GM12878 (cell line): ENCODE measurements around the gene FAM184B. TPM values are rescaled to one million over a fixed set of nuclear protein-coding genes. Genes with fewer than 3 reads are reported as not detected.

Experiments
- ATF7 ChIP-seq: fragments of 450-650 bp; IDR thresholded peaks from 2 replicates; pipeline ENCODE4 v1.6.1; 2016; ENCODE audit warnings: low read depth, mild to moderate bottlenecking
- BACH1 ChIP-seq: fragments of 450-650 bp; IDR thresholded peaks from 2 replicates; pipeline ENCODE4 v1.6.1; 2017; ENCODE audit warnings: mild to moderate bottlenecking, borderline replicate concordance
- CHD2 ChIP-seq: IDR thresholded peaks from 2 replicates; pipeline ENCODE4 v1.6.1; 2011; ENCODE audit warnings: low read depth, low read length, improper control_type of control experiment, borderline replicate concordance
- ETV6 ChIP-seq, 2 experiments: fragments of 450-650 bp in 1 of 2; IDR thresholded peaks in 1 of 2; conservative IDR thresholded peaks in 1 of 2; 2 replicates each; pipeline ENCODE4 v1.6.1; 2014; ENCODE audit warnings: antibody characterized with exemption in 1 of 2, borderline replicate concordance in 1 of 2, low read depth in 1 of 2, mild to moderate bottlenecking in 1 of 2, moderate library complexity in 1 of 2
- IRF4 ChIP-seq: IDR thresholded peaks from 2 replicates; pipeline ENCODE4 v1.6.1; 2011; ENCODE audit warnings: low read depth, low read length
- MTA3 ChIP-seq: IDR thresholded peaks from 2 replicates; pipeline ENCODE4 v1.6.1; 2012; ENCODE audit warnings: low read length, inconsistent platforms, borderline replicate concordance
- NRF1 ChIP-seq: conservative IDR thresholded peaks from 2 replicates; pipeline ENCODE4 v1.6.1; 2011; ENCODE audit warnings: mild to moderate bottlenecking, low read depth, low read length, improper control_type of control experiment
- PML ChIP-seq: IDR thresholded peaks from 2 replicates; pipeline ENCODE4 v1.6.1; 2012; ENCODE audit warnings: low read length, inconsistent platforms
- RFX5 ChIP-seq: IDR thresholded peaks from 2 replicates; pipeline ENCODE4 v1.6.1; 2011; ENCODE audit warnings: low read depth, low read length, improper control_type of control experiment
- SMAD1 ChIP-seq: fragments of 450-650 bp; IDR thresholded peaks from 2 replicates; pipeline ENCODE4 v1.6.1; 2018; ENCODE audit warnings: mild to moderate bottlenecking, low read depth; ENCODE audit not compliant: partially characterized antibody
- TARDBP ChIP-seq: IDR thresholded peaks from 2 replicates; pipeline ENCODE4 v1.6.1; 2016; ENCODE audit warnings: borderline replicate concordance
- TCF12 ChIP-seq: IDR thresholded peaks from 2 replicates; pipeline ENCODE4 v1.6.1; 2011; ENCODE audit warnings: low read depth, mild to moderate bottlenecking, low read length
- ZNF384 ChIP-seq: IDR thresholded peaks from 2 replicates; pipeline ENCODE4 v1.6.1; 2012; ENCODE audit warnings: low read depth, mild to moderate bottlenecking, low read length, improper control_type of control experiment, borderline replicate concordance
- polyA plus RNA-seq, 11 experiments: library from polyadenylated mRNA; depleted of rRNA in 4 of 11; unstranded in 6 of 11; stranded (reverse) in 5 of 11; fragments of >200 nt; fragmentation: Nextera tagmentation in 4 of 11; fragmentation: Illumina TruSeq in 1 of 11; extraction: Ambion mirVana in 4 of 11; extraction: Trizol in 1 of 11; gene quantifications; 1 replicate in 1 of 11; 2 replicates in 10 of 11; pipeline versions ENCODE4 v1.2.1 to v1.2.3, GENCODE V29; 2011 to 2016; ENCODE audit warnings: inconsistent platforms in 2 of 11, missing spikeins in 2 of 11, low read depth in 1 of 11
- total RNA-seq, 4 experiments: library from RNA; depleted of rRNA in 3 of 4; stranded (reverse); fragments of >200 nt in 3 of 4; fragmentation: Illumina TruSeq in 1 of 4; extraction: Trizol in 1 of 4; gene quantifications; 2 replicates each; pipeline versions ENCODE4 v1.2.1 to v1.2.3, GENCODE V29; 2013 to 2021
- TF ChIP-seq, protein P1 (sequence below): IDR thresholded peaks from 2 replicates; pipeline ENCODE4 v1.6.1; 2012; ENCODE audit warnings: low read depth, low read length, improper control_type of control experiment
- TF ChIP-seq, protein P2 (sequence below): fragments of 450-650 bp; IDR thresholded peaks from 2 replicates; pipeline ENCODE4 v1.6.1; 2017; ENCODE audit warnings: mild to moderate bottlenecking
- TF ChIP-seq, protein P3 (sequence below): fragments of 450-650 bp; IDR thresholded peaks from 2 replicates; pipeline ENCODE4 v1.6.1; 2017; ENCODE audit warnings: borderline replicate concordance
- TF ChIP-seq, protein P4 (sequence below): fragments of 450-650 bp; formaldehyde crosslinking; IDR thresholded peaks from 2 replicates; pipeline ENCODE4 v1.4.0; 2020; ENCODE audit warnings: mild to moderate bottlenecking, moderate library complexity
- TF ChIP-seq, protein P5 (sequence below): fragments of 450-650 bp; IDR thresholded peaks from 2 replicates; pipeline ENCODE4 v1.6.1; 2018; ENCODE audit warnings: mild to moderate bottlenecking, low read depth, moderate library complexity; ENCODE audit not compliant: partially characterized antibody

Gene FAM184B
- total and polyA plus RNA-seq, 10 of the 15 experiments (the other 5 are each of a cell fraction or from before 2014, with no cell fraction given), result under 0.01 TPM; not detected in 9

DNA sequence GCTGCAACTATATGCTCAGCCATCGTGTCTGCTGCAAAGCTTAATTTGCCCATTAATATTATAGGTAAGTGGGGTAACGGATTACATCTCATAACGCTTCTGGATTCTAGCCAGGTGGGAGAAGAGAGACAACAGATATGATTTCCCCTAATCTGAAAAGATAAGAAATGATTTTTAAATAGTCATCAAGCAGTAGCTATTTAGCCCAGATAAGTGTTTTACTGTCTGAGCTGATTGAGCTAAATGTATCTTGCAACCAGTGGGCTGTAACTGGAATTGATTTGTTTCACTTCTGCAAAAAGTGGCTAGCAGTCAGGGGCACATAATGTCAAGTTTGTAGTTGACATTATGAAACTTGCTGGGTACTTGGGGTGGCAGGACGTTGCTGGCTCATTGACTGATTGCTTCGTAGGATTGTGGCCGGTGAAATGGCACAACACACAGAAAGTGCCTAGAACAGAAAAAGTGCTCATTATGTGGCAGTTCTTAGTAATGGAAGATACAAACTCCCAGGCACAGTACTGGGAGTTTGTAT, 185.9 kb downstream of the FAM184B start (continued):
- TF ChIP-seq TARDBP (no peak), SMAD1 (no peak), NRF1 (no peak), TCF12 (0 out of 2 replicates have a peak, but pooled peaks have one; percentile 20), ETV6 (conservative IDR thresholded peaks at IDR 0.05 in 1 of 2, IDR thresholded peaks at IDR 0.05 in 1 of 2; ENCODE audit: borderline replicate concordance in 1 of 2, low read depth in 1 of 2) (no peak), IRF4 (peak; percentile 84), CHD2 (no peak), RFX5 (no peak), ZNF384 (no peak), BACH1 (peak; percentile 63; the same call in 1 of the 2 replicates), PML (no peak), MTA3 (peak; percentile 52; the same call in 1 of the 2 replicates), ATF7 (peak; percentile 46; the same call in 1 of the 2 replicates)
- TF ChIP-seq, protein P1, sequence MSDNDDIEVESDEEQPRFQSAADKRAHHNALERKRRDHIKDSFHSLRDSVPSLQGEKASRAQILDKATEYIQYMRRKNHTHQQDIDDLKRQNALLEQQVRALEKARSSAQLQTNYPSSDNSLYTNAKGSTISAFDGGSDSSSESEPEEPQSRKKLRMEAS, result no peak
- TF ChIP-seq, protein P2, sequence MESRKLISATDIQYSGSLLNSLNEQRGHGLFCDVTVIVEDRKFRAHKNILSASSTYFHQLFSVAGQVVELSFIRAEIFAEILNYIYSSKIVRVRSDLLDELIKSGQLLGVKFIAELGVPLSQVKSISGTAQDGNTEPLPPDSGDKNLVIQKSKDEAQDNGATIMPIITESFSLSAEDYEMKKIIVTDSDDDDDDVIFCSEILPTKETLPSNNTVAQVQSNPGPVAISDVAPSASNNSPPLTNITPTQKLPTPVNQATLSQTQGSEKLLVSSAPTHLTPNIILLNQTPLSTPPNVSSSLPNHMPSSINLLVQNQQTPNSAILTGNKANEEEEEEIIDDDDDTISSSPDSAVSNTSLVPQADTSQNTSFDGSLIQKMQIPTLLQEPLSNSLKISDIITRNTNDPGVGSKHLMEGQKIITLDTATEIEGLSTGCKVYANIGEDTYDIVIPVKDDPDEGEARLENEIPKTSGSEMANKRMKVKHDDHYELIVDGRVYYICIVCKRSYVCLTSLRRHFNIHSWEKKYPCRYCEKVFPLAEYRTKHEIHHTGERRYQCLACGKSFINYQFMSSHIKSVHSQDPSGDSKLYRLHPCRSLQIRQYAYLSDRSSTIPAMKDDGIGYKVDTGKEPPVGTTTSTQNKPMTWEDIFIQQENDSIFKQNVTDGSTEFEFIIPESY, result no peak
- TF ChIP-seq, protein P3, sequence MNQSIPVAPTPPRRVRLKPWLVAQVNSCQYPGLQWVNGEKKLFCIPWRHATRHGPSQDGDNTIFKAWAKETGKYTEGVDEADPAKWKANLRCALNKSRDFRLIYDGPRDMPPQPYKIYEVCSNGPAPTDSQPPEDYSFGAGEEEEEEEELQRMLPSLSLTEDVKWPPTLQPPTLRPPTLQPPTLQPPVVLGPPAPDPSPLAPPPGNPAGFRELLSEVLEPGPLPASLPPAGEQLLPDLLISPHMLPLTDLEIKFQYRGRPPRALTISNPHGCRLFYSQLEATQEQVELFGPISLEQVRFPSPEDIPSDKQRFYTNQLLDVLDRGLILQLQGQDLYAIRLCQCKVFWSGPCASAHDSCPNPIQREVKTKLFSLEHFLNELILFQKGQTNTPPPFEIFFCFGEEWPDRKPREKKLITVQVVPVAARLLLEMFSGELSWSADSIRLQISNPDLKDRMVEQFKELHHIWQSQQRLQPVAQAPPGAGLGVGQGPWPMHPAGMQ, result no peak
- TF ChIP-seq, protein P4, sequence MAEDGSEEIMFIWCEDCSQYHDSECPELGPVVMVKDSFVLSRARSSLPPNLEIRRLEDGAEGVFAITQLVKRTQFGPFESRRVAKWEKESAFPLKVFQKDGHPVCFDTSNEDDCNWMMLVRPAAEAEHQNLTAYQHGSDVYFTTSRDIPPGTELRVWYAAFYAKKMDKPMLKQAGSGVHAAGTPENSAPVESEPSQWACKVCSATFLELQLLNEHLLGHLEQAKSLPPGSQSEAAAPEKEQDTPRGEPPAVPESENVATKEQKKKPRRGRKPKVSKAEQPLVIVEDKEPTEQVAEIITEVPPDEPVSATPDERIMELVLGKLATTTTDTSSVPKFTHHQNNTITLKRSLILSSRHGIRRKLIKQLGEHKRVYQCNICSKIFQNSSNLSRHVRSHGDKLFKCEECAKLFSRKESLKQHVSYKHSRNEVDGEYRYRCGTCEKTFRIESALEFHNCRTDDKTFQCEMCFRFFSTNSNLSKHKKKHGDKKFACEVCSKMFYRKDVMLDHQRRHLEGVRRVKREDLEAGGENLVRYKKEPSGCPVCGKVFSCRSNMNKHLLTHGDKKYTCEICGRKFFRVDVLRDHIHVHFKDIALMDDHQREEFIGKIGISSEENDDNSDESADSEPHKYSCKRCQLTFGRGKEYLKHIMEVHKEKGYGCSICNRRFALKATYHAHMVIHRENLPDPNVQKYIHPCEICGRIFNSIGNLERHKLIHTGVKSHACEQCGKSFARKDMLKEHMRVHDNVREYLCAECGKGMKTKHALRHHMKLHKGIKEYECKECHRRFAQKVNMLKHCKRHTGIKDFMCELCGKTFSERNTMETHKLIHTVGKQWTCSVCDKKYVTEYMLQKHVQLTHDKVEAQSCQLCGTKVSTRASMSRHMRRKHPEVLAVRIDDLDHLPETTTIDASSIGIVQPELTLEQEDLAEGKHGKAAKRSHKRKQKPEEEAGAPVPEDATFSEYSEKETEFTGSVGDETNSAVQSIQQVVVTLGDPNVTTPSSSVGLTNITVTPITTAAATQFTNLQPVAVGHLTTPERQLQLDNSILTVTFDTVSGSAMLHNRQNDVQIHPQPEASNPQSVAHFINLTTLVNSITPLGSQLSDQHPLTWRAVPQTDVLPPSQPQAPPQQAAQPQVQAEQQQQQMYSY (CRISPR knock-in tag), result no peak
- TF ChIP-seq, protein P5, sequence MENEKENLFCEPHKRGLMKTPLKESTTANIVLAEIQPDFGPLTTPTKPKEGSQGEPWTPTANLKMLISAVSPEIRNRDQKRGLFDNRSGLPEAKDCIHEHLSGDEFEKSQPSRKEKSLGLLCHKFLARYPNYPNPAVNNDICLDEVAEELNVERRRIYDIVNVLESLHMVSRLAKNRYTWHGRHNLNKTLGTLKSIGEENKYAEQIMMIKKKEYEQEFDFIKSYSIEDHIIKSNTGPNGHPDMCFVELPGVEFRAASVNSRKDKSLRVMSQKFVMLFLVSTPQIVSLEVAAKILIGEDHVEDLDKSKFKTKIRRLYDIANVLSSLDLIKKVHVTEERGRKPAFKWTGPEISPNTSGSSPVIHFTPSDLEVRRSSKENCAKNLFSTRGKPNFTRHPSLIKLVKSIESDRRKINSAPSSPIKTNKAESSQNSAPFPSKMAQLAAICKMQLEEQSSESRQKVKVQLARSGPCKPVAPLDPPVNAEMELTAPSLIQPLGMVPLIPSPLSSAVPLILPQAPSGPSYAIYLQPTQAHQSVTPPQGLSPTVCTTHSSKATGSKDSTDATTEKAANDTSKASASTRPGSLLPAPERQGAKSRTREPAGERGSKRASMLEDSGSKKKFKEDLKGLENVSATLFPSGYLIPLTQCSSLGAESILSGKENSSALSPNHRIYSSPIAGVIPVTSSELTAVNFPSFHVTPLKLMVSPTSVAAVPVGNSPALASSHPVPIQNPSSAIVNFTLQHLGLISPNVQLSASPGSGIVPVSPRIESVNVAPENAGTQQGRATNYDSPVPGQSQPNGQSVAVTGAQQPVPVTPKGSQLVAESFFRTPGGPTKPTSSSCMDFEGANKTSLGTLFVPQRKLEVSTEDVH, result no peak
